ENCODE results near the gene PRDM16. TPM values are rescaled to one million over a fixed set of nuclear protein-coding genes. Genes with fewer than 3 reads are reported as not detected.

PRDM16 gene
- total RNA-seq, 1 experiment from 2014 or later: 0.17 TPM

- H4K8ac ChIP-seq (replicated peaks; ENCODE audit: insufficient read length, low read depth, low read length): no peak overlapping the region
- no CpG with 5 or more reads among the region's 13 CpGs for WGBS (ENCODE audit: extremely low coverage, insufficient read length, low lambda C conversion rate)
Measured at GRCh38 chr1:3305156-3305555, 236.2 kb downstream of the PRDM16 start.

More at GRCh38 chr1:3305156-3305555, 236.2 kb downstream of the PRDM16 start:
- no peak overlapping the region for H2AK5ac ChIP-seq (ENCODE audit: insufficient read length, low read length)
- H3K79me1 ChIP-seq (ENCODE audit: insufficient read depth, low read depth, low read length, poor library complexity, severe bottlenecking): no peaks in the 10 kb centered on the region
- no peak overlapping the region for H3K27ac ChIP-seq (ENCODE audit: insufficient read length, low read depth, low read length)
- no peak for DNase-seq
- H2BK20ac ChIP-seq (ENCODE audit: low read depth, low read length, poor library complexity, severe bottlenecking): no peak overlapping the region
- TF ChIP-seq CTCF (conservative IDR thresholded peaks at IDR 0.05): no peak
- H2BK12ac ChIP-seq (ENCODE audit: insufficient read length, low read depth, low read length): no peak overlapping the region
- no peak overlapping the region for H3K4me3 Mint-ChIP-seq
- H2BK120ac ChIP-seq (ENCODE audit: low read depth, low read length, poor library complexity, severe bottlenecking): no peak overlapping the region
- H4K91ac ChIP-seq (ENCODE audit: insufficient read length, low read depth, low read length): no peak overlapping the region
- no peak overlapping the region for H3K27ac Mint-ChIP-seq
- H3K27me3 ChIP-seq (ENCODE audit: insufficient read depth, low read length): no peaks in the 10 kb centered on the region
- H3K14ac ChIP-seq (ENCODE audit: insufficient read depth, low read length): no peak overlapping the region
- H3K79me2 ChIP-seq (ENCODE audit: insufficient read depth, low read length): no peaks in the 10 kb centered on the region
- no peak overlapping the region for H3K4me2 ChIP-seq (ENCODE audit: insufficient read depth, insufficient read length, low read length)
- H2BK5ac ChIP-seq (ENCODE audit: insufficient read length, low read length): no peak overlapping the region
- H3K23ac ChIP-seq (ENCODE audit: insufficient read length, low read depth, low read length): no peak overlapping the region
- no peaks in the 10 kb centered on the region for H3K23me2 ChIP-seq (ENCODE audit: insufficient read length, low read depth, low read length, poor library complexity, severe bottlenecking)
- peaks cover 13% of the 10 kb centered on the region for H3K27me3 Mint-ChIP-seq (ENCODE audit: low read depth)
- H2BK15ac ChIP-seq (ENCODE audit: low read depth, low read length): no peak overlapping the region
- no peak overlapping the region for H3K9ac ChIP-seq (ENCODE audit: extremely low read depth, insufficient read length, low read length)
- no peaks in the 10 kb centered on the region for H3K4me1 ChIP-seq (ENCODE audit: insufficient read depth, low read length)
- 0 out of 4 replicates have a peak, but pooled peaks cover 0 to 2% of the 10 kb centered on the region in 2 experiments for H3K4me1 Mint-ChIP-seq
- no peak overlapping the region for H3K56ac ChIP-seq (ENCODE audit: insufficient read length, low read depth, low read length)
- H3K9me3 ChIP-seq (ENCODE audit: control insufficient read depth, low read depth, low read length): no peaks in the 10 kb centered on the region
- no peaks in the 10 kb centered on the region for H4K20me1 ChIP-seq (ENCODE audit: control insufficient read depth, insufficient read depth, insufficient read length)
- H3K4ac ChIP-seq (ENCODE audit: low read depth, low read length): no peak overlapping the region
- H3T11ph ChIP-seq (ENCODE audit: low read length): no peak overlapping the region
- H4K5ac ChIP-seq (ENCODE audit: insufficient read length, low read depth, low read length): no peak overlapping the region
- no peak overlapping the region for H2AFZ ChIP-seq (ENCODE audit: low read length)
- H3K36me3 Mint-ChIP-seq (ENCODE audit: insufficient read depth in 1 of 3, low read depth in 3 of 3): 0 out of 7 replicates have a peak, but pooled peaks cover 0 to 1% (median 0%) of the 10 kb centered on the region in 3 experiments
- no peak overlapping the region for H3K18ac ChIP-seq (ENCODE audit: insufficient read length, low read depth, low read length)
- no peaks in the 10 kb centered on the region for H3K9me3 Mint-ChIP-seq

Data from H9 (cell line).